Measurements from ENCODE around the gene EPHA3.

DNA sequence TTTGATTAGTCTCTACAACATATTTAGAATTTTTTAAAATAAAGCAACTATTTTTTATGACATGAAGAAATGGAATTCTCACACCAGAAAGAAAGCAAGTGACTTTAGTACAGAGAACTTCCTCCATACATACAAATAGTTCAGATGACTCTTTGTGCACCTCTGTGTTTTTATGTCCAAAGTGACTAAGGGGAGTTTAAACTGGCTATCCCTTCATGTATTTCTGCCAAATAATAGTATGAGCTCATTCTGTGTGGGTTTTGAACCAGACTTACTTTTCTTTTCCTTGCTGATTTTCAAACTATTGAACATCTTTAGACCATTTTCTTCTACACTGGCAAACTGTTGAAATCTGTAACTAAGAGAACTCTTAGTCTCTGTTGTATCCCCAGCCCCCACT lies 196.3 kb downstream of the EPHA3 start:
- TF ChIP-seq, protein P1, sequence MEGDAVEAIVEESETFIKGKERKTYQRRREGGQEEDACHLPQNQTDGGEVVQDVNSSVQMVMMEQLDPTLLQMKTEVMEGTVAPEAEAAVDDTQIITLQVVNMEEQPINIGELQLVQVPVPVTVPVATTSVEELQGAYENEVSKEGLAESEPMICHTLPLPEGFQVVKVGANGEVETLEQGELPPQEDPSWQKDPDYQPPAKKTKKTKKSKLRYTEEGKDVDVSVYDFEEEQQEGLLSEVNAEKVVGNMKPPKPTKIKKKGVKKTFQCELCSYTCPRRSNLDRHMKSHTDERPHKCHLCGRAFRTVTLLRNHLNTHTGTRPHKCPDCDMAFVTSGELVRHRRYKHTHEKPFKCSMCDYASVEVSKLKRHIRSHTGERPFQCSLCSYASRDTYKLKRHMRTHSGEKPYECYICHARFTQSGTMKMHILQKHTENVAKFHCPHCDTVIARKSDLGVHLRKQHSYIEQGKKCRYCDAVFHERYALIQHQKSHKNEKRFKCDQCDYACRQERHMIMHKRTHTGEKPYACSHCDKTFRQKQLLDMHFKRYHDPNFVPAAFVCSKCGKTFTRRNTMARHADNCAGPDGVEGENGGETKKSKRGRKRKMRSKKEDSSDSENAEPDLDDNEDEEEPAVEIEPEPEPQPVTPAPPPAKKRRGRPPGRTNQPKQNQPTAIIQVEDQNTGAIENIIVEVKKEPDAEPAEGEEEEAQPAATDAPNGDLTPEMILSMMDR (IDR thresholded peaks at IDR 0.05), result no peak
- no peak for TF ChIP-seq EP300 (IDR thresholded peaks at IDR 0.05)
- TF ChIP-seq POLR2A (IDR thresholded peaks at IDR 0.05), result no peak

Measured in ovary (tissue), 3 donors.